Fibroblast of pulmonary artery (primary cell): Measurements from ENCODE around the gene GARNL3.

ENCODE experiments used
- DNase-seq: peaks from one replicate; pipeline ENCODE4 v3.0.0-alpha.2; 2010; ENCODE audit warnings: low read depth
- H3K4me3 ChIP-seq: replicated peaks from 2 replicates; pipeline ENCODE4 v1.5.1; 2011; ENCODE audit warnings: low read depth, mild to moderate bottlenecking, control low read depth, low read length, moderate library complexity
- CTCF ChIP-seq: IDR thresholded peaks from 2 replicates; pipeline ENCODE4 v1.5.1; 2011; ENCODE audit warnings: mild to moderate bottlenecking, control low read depth, low read length, inconsistent platforms; ENCODE audit errors: missing control alignments

GARNL3 gene

GRCh38 chr9:127221695-127222094 lies 42.9 kb upstream of the GARNL3 start:
- no peak for TF ChIP-seq CTCF
- H3K4me3 ChIP-seq, result no peak overlapping the region
- no peak for DNase-seq

- no peak overlapping the region for H3K4me3 ChIP-seq
- no peak for DNase-seq
- TF ChIP-seq CTCF, result no peak
Observed at GRCh38 chr9:127222388-127223095, 42.0 kb upstream of the GARNL3 start.

GRCh38 chr9:127223266-127223665 lies 41.3 kb upstream of the GARNL3 start:
- no peak for DNase-seq
- no peak for TF ChIP-seq CTCF
- H3K4me3 ChIP-seq, result no peak overlapping the region

- TF ChIP-seq CTCF, result no peak
- DNase-seq, result no peak
- H3K4me3 ChIP-seq, result no peak overlapping the region
Observed at GRCh38 chr9:127223810-127224177, 40.8 kb upstream of the GARNL3 start.

GRCh38 chr9:127224178-127224882 lies 40.2 kb upstream of the GARNL3 start:
- TF ChIP-seq CTCF, result peak; percentile 17
- H3K4me3 ChIP-seq, result peak overlapping the region; percentile 58
- DNase-seq, result peak; percentile 80

GRCh38 chr9:127224883-127225739 lies 39.5 kb upstream of the GARNL3 start:
- peak overlapping the region; percentile 58 for H3K4me3 ChIP-seq
- TF ChIP-seq CTCF, result no peak
- DNase-seq, result peak; percentile 89
